ENCODE results near the gene DPH1.

DNA sequence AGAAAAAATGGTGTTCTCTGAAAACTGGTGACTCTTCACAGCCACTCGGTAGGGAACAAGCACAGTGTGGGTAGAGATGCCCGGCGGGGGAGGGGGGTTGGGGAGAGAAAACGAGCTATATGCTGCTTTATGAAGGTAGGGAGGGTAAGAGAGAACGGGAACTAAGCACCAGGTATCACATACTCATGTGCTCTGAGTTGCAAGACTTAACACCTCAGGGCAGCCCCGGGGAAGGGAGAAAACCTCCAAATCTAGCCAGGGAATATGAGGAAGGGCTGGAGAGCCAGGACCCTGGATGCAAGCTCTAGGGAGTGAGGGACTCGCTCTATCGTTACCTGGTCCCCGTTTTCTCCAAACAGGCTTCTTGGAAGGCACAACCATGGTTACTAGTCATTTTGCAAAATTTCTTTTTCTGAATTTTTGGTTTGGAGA, 60.3 kb downstream of the DPH1 start:
- TF ChIP-seq, protein P1, sequence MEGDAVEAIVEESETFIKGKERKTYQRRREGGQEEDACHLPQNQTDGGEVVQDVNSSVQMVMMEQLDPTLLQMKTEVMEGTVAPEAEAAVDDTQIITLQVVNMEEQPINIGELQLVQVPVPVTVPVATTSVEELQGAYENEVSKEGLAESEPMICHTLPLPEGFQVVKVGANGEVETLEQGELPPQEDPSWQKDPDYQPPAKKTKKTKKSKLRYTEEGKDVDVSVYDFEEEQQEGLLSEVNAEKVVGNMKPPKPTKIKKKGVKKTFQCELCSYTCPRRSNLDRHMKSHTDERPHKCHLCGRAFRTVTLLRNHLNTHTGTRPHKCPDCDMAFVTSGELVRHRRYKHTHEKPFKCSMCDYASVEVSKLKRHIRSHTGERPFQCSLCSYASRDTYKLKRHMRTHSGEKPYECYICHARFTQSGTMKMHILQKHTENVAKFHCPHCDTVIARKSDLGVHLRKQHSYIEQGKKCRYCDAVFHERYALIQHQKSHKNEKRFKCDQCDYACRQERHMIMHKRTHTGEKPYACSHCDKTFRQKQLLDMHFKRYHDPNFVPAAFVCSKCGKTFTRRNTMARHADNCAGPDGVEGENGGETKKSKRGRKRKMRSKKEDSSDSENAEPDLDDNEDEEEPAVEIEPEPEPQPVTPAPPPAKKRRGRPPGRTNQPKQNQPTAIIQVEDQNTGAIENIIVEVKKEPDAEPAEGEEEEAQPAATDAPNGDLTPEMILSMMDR (IDR thresholded peaks at IDR 0.05; ENCODE audit: low read depth, low read length) = no peak
- no peak for TF ChIP-seq EZH2phosphoT487 (IDR thresholded peaks at IDR 0.05; ENCODE audit: low read depth)
